HepG2 (cell line): ENCODE measurements around the gene PRICKLE3. TPM values are rescaled to one million over a fixed set of nuclear protein-coding genes. Genes with fewer than 3 reads are reported as not detected.

Experiments
- ATAC-seq: fragments of 200-7000 bp; cut with Tn5 transposase; 3 replicates; pipeline ENCODE4 v1.9.1; 2020; ENCODE audit warnings: mild to moderate bottlenecking, moderate library complexity
- BruUV-seq: library from RNA; stranded (reverse); fragments of 400-500 nt; replicated peaks from 2 replicates; lab custom pipeline; 2021; lab: Mats Ljungman, UMichigan
- CTCF ChIA-PET: fragments of 300-600 bp; formaldehyde crosslinking; extraction: SDS; loops from one replicate; lab custom pipeline; 2021; ENCODE audit warnings: low total read pairs, inconsistent platforms, low intra/inter-chr PET ratio; lab: Yijun Ruan, JAX
- POLR2A ChIA-PET: fragments of 350-600 bp; sonication (Branson Sonifier 250); formaldehyde crosslinking; loops from one replicate; lab custom pipeline; 2020; ENCODE audit warnings: antibody characterized with exemption, inconsistent platforms; lab: Yijun Ruan, JAX
- DNase-seq: peaks from one replicate; pipeline ENCODE4 v3.0.0-alpha.2; 2015; ENCODE audit warnings: low spot score
- FAIRE-seq: peaks from 3 replicates; lab custom pipeline; 2011; peaks lifted over from hg19 to GRCh38; lab: Jason Lieb, UNC
- H2AFZ ChIP-seq: one replicate; pipeline ENCODE4 v1.6.1; 2011; ENCODE audit warnings: low read length, inconsistent platforms
- H3K27ac ChIP-seq: fragments of 300-600 bp; 3 replicates; pipeline ENCODE4 v1.8.0; 2011; ENCODE audit warnings: mixed run types, mild to moderate bottlenecking, mixed read lengths, low read length, inconsistent platforms; ENCODE audit not compliant: insufficient read depth; ENCODE audit errors: extremely low read length
- H3K27me3 ChIP-seq, 2 experiments: fragments of 200-600 bp in 1 of 2; 2 replicates in 1 of 2; 3 replicates in 1 of 2; pipeline versions ENCODE4 v1.6.0 to v1.8.0; 2011; ENCODE audit warnings: low read length in 2 of 2, mild to moderate bottlenecking in 2 of 2, moderate library complexity in 2 of 2, inconsistent platforms in 1 of 2; ENCODE audit not compliant: insufficient read depth in 2 of 2, control insufficient read depth in 1 of 2
- H3K36me3 ChIP-seq, 2 experiments: fragments of 200-600 bp in 1 of 2; replicated peaks in 1 of 2; 2 replicates in 1 of 2; 3 replicates in 1 of 2; pipeline versions ENCODE4 v1.5.1 to v1.8.0; 2011; ENCODE audit warnings: low read length in 2 of 2, inconsistent platforms in 1 of 2; ENCODE audit not compliant: insufficient read depth in 2 of 2, control insufficient read depth in 1 of 2
- H3K4me1 ChIP-seq: 2 replicates; pipeline ENCODE4 v1.5.1; 2012; ENCODE audit warnings: low read length, inconsistent platforms; ENCODE audit not compliant: insufficient read depth
- H3K4me2 ChIP-seq: 2 replicates; pipeline ENCODE4 v1.6.0; 2011; ENCODE audit warnings: low read depth, low read length, inconsistent platforms
- H3K4me3 ChIP-seq, 3 experiments: fragments of 200-600 bp in 1 of 3; sonication (generic), shearing (Covaris generic) in 1 of 3; replicated peaks in 1 of 3; 2 replicates each; pipeline ENCODE4 v1.5.1; 2011 to 2016; ENCODE audit warnings: low read length in 3 of 3, inconsistent platforms in 2 of 3, low read depth in 2 of 3, mild to moderate bottlenecking in 2 of 3, control low read depth in 1 of 3, mixed read lengths in 1 of 3; ENCODE audit not compliant: insufficient read depth in 1 of 3
- H3K79me2 ChIP-seq: one replicate; pipeline ENCODE4 v1.6.1; 2011; ENCODE audit warnings: low read length, inconsistent platforms; ENCODE audit not compliant: insufficient read depth
- H3K9ac ChIP-seq: 2 replicates; pipeline ENCODE4 v1.6.0; 2011; ENCODE audit warnings: mild to moderate bottlenecking, low read depth, low read length, inconsistent platforms; ENCODE audit not compliant: insufficient read depth
- H3K9me3 ChIP-seq: 2 replicates; pipeline ENCODE4 v1.5.1; 2012; ENCODE audit warnings: mild to moderate bottlenecking, low read length
- H4K20me1 ChIP-seq: 2 replicates; pipeline ENCODE4 v1.6.0; 2011; ENCODE audit warnings: inconsistent platforms, mild to moderate bottlenecking, low read length, moderate library complexity; ENCODE audit not compliant: insufficient read depth
- KDM1A ChIP-seq: IDR thresholded peaks from 2 replicates; pipeline ENCODE4 v1.6.1; 2016; ENCODE audit warnings: missing compliant biosample characterization
- MED1 ChIP-seq: sonication (generic); formaldehyde crosslinking; IDR thresholded peaks from 2 replicates; pipeline ENCODE4 v1.4.0; 2020; ENCODE audit warnings: missing genetic modification reagents
- SRSF1 ChIP-seq: fragments of 200-400 bp; formaldehyde crosslinking; optimal IDR thresholded peaks from 2 replicates; pipeline ENCODE3; 2017; ENCODE audit warnings: mild to moderate bottlenecking, low read depth, low read length, moderate library complexity
- TBL1XR1 ChIP-seq: fragments of 150-350 bp; IDR thresholded peaks from 2 replicates; pipeline ENCODE4 v1.6.1; 2014; ENCODE audit warnings: borderline replicate concordance, low read length; ENCODE audit not compliant: partially characterized antibody
- ZBTB42 ChIP-seq: sonication (generic); formaldehyde crosslinking; IDR thresholded peaks from 2 replicates; pipeline ENCODE4 v1.5.0; 2020; ENCODE audit warnings: mild to moderate bottlenecking, missing genetic modification reagents
- ZNF136 ChIP-seq: sonication (generic); formaldehyde crosslinking; IDR thresholded peaks from 2 replicates; pipeline ENCODE4 v1.8.1; 2022; ENCODE audit warnings: low read depth, mild to moderate bottlenecking, moderate library complexity, missing genetic modification reagents
- ZNF3 ChIP-seq: IDR thresholded peaks from 2 replicates; pipeline ENCODE4 v1.7.0; 2017; ENCODE audit warnings: inconsistent platforms
- ZNF687 ChIP-seq: sonication (generic); formaldehyde crosslinking; IDR thresholded peaks from 2 replicates; pipeline ENCODE4 v1.5.1; 2020; ENCODE audit warnings: mild to moderate bottlenecking, missing genetic modification reagents, moderate library complexity
- ZNF710 ChIP-seq: sonication (generic); formaldehyde crosslinking; IDR thresholded peaks from 2 replicates; pipeline ENCODE4 v1.5.0; 2020; ENCODE audit warnings: mild to moderate bottlenecking, missing genetic modification reagents, borderline replicate concordance
- ZNF749 ChIP-seq: sonication (generic); formaldehyde crosslinking; IDR thresholded peaks from 2 replicates; pipeline ENCODE4 v1.8.0; 2022; ENCODE audit warnings: mild to moderate bottlenecking, missing genetic modification reagents, moderate library complexity, borderline replicate concordance
- WGBS: methylation state at CpG from one replicate; pipeline ENCODE4 v1.1.6; 2017; ENCODE audit warnings: low lambda C conversion rate; 5-methylcytosine and 5-hydroxymethylcytosine counted together
- in situ Hi-C: cut with HindIII; loops from 2 replicates; pipeline ENCODE4 v1.10.0; 2017; ENCODE audit warnings: low pct_unique_long_range_greater_than_20kb; ENCODE audit not compliant: extremely low pct_ligation_motif_present
- intact Hi-C: fragments of 100-400 bp; cut with micrococcal nuclease; formaldehyde crosslinking; loops from one replicate; pipeline ENCODE4 v1.10.0; 2022; ENCODE audit not compliant: unreplicated experiment
- polyA plus RNA-seq, 8 experiments: library from polyadenylated mRNA; depleted of rRNA in 3 of 8; stranded (reverse) in 7 of 8; unstranded in 1 of 8; fragments of >200 nt; fragmentation: Illumina TruSeq in 4 of 8; extraction: Trizol in 4 of 8; gene quantifications; 2 replicates each; pipeline versions ENCODE4 v1.2.1 to v1.2.3, GENCODE V29; 2011 to 2016; ENCODE audit warnings: low read depth in 4 of 8, missing spikeins in 1 of 8, mixed read lengths in 1 of 8; ENCODE audit not compliant: insufficient read depth in 1 of 8
- total RNA-seq, 5 experiments: library from RNA; depleted of rRNA; stranded (reverse); fragments of >200 nt; fragmentation: Illumina TruSeq; extraction: Trizol; gene quantifications; 2 replicates each; pipeline ENCODE4 v1.2.3, GENCODE V29; 2016; ENCODE audit warnings: low read depth in 1 of 5
- TF ChIP-seq, protein P1 (sequence below): sonication (generic); formaldehyde crosslinking; IDR thresholded peaks from 2 replicates; pipeline ENCODE4 v1.5.0; 2020; ENCODE audit warnings: mild to moderate bottlenecking, missing genetic modification reagents, moderate library complexity

Gene PRICKLE3
- total and polyA plus RNA-seq, 2 of the 13 experiments (the other 11 are each of a cell fraction or from before 2014, with no cell fraction given): 2.6 TPM

GRCh38 chrX:49230500-49231232, 44.5 kb upstream of the PRICKLE3 start (continued):
- no peak for TF ChIP-seq SRSF1
- peak; percentile 48 for TF ChIP-seq ZNF687 (CRISPR knock-in tag)
- TF ChIP-seq, protein P1, sequence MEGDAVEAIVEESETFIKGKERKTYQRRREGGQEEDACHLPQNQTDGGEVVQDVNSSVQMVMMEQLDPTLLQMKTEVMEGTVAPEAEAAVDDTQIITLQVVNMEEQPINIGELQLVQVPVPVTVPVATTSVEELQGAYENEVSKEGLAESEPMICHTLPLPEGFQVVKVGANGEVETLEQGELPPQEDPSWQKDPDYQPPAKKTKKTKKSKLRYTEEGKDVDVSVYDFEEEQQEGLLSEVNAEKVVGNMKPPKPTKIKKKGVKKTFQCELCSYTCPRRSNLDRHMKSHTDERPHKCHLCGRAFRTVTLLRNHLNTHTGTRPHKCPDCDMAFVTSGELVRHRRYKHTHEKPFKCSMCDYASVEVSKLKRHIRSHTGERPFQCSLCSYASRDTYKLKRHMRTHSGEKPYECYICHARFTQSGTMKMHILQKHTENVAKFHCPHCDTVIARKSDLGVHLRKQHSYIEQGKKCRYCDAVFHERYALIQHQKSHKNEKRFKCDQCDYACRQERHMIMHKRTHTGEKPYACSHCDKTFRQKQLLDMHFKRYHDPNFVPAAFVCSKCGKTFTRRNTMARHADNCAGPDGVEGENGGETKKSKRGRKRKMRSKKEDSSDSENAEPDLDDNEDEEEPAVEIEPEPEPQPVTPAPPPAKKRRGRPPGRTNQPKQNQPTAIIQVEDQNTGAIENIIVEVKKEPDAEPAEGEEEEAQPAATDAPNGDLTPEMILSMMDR (CRISPR knock-in tag): peak; percentile 39
- TF ChIP-seq, all 625 proteins: peak for 5

- Histone ChIP-seq H3K9me3 (no peaks in the 10 kb centered on the region), H3K27ac (no peak overlapping the region), H3K27me3 (0 out of 5 replicates have a peak, but pooled peaks cover 0 to 1% of the 10 kb centered on the region in 2 experiments), H3K79me2 (no peaks in the 10 kb centered on the region), H3K36me3 (no peaks in the 10 kb centered on the region), H3K9ac (no peak overlapping the region), H3K4me2 (no peak overlapping the region), H2AFZ (no peak overlapping the region), H3K4me3 (no peak overlapping the region), H4K20me1 (no peaks in the 10 kb centered on the region), H3K4me1 (no peaks in the 10 kb centered on the region)
- WGBS: 56% methylated on average over 4 of the region's 17 CpGs
- CTCF ChIA-PET: no interaction called here
- intact Hi-C loops: no loop called here
- BruUV-seq: no TSS peak
- FAIRE-seq: no peak
- in situ Hi-C loops: no loop called here
- POLR2A ChIA-PET: no interaction called here
- DNase-seq: no peak
- ATAC-seq: no peak
- no peak for TF ChIP-seq MED1 (CRISPR knock-in tag)
- no peak for TF ChIP-seq ZNF749 (CRISPR knock-in tag)
- TF ChIP-seq KDM1A: no peak
- TF ChIP-seq ZNF3 (CRISPR knock-in tag): no peak
- TF ChIP-seq ZBTB42 (CRISPR knock-in tag): no peak
- no peak for TF ChIP-seq ZNF136 (CRISPR knock-in tag)
- TF ChIP-seq, protein P1 (CRISPR knock-in tag): no peak
- no peak for TF ChIP-seq TBL1XR1
- TF ChIP-seq ZNF710 (CRISPR knock-in tag): no peak
Measured at GRCh38 chrX:49228185-49228584, 42.0 kb upstream of the PRICKLE3 start.
